Endothelial cell of umbilical vein (primary cell): ENCODE data around the gene UBTD2. TPM values are rescaled to one million over a fixed set of nuclear protein-coding genes. Genes with fewer than 3 reads are reported as not detected.

Experiments
- BruUV-seq: library from RNA; stranded (reverse); fragments of 400-500 nt; replicated peaks from 2 replicates; lab custom pipeline; 2021; lab: Mats Ljungman, UMichigan
- CTCF ChIA-PET: fragments of 300-600, 350-600 bp; sonication (Branson Sonifier 250); formaldehyde crosslinking; loops from one replicate; lab custom pipeline; 2021; ENCODE audit warnings: antibody characterized with exemption, inconsistent platforms; lab: Charles Lee
- POLR2A ChIA-PET: fragments of 300-600, 350-600 bp; sonication (Branson Sonifier 250); formaldehyde crosslinking; loops from one replicate; lab custom pipeline; 2021; ENCODE audit warnings: antibody characterized with exemption, inconsistent platforms; lab: Charles Lee
- DNase-seq: peaks from one replicate; pipeline ENCODE4 v3.0.0-alpha.2; 2011; ENCODE audit warnings: low read depth, low spot score
- FAIRE-seq: peaks from 2 replicates; lab custom pipeline; 2011; peaks lifted over from hg19 to GRCh38; lab: Jason Lieb, UNC
- H2AFZ ChIP-seq: 2 replicates; pipeline ENCODE4 v1.6.0; 2012; ENCODE audit warnings: low read depth, low read length, control low read depth, inconsistent platforms
- H3K27ac ChIP-seq: 2 replicates; pipeline ENCODE4 v1.5.1; 2011; ENCODE audit warnings: low read depth, mild to moderate bottlenecking, control low read depth, low read length, moderate library complexity; ENCODE audit not compliant: insufficient read depth
- H3K27me3 ChIP-seq, 2 experiments: 2 replicates each; pipeline versions ENCODE4 v1.6.0 to v1.6.1; 2011; ENCODE audit warnings: low read length in 2 of 2, mixed read lengths in 1 of 2; ENCODE audit not compliant: control insufficient read depth in 2 of 2, insufficient read depth in 2 of 2
- H3K36me3 ChIP-seq, 2 experiments: 2 replicates in 1 of 2; 3 replicates in 1 of 2; pipeline ENCODE4 v1.5.1; 2011; ENCODE audit warnings: low read length in 2 of 2, mild to moderate bottlenecking in 1 of 2, moderate library complexity in 1 of 2; ENCODE audit not compliant: control insufficient read depth in 2 of 2, insufficient read depth in 2 of 2; ENCODE audit errors: extremely low read depth in 1 of 2
- H3K4me1 ChIP-seq: 3 replicates; pipeline ENCODE4 v1.5.1; 2011; ENCODE audit warnings: mild to moderate bottlenecking, low read length; ENCODE audit not compliant: control insufficient read depth, insufficient read depth; ENCODE audit errors: extremely low read depth
- H3K4me2 ChIP-seq: 2 replicates; pipeline ENCODE4 v1.6.1; 2011; ENCODE audit warnings: low read length, control low read depth, mixed read lengths; ENCODE audit not compliant: insufficient read depth
- H3K4me3 ChIP-seq, 3 experiments: fragments of 200-600 bp in 1 of 3; sonication (generic), shearing (Covaris generic) in 1 of 3; replicated peaks in 1 of 3; 2 replicates each; pipeline ENCODE4 v1.5.1; 2011 to 2016; ENCODE audit warnings: control low read depth in 3 of 3, low read length in 3 of 3, mild to moderate bottlenecking in 2 of 3, inconsistent platforms in 1 of 3, low read depth in 1 of 3, moderate library complexity in 1 of 3; ENCODE audit not compliant: insufficient read depth in 1 of 3
- H3K79me2 ChIP-seq: 2 replicates; pipeline ENCODE4 v1.6.0; 2012; ENCODE audit warnings: low read length, inconsistent platforms; ENCODE audit not compliant: control insufficient read depth, insufficient read depth
- H3K9ac ChIP-seq: replicated peaks from 2 replicates; pipeline ENCODE3; 2011; ENCODE audit warnings: low read length, control low read depth; ENCODE audit not compliant: insufficient read depth; ENCODE audit errors: extremely low read depth
- H3K9me1 ChIP-seq: replicated peaks from 3 replicates; pipeline ENCODE4 v1.6.0; 2011; ENCODE audit warnings: mild to moderate bottlenecking, low read length; ENCODE audit not compliant: control insufficient read depth, insufficient read depth; ENCODE audit errors: extremely low read depth
- H3K9me3 ChIP-seq: replicated peaks from 2 replicates; pipeline ENCODE4 v1.5.1; 2012; ENCODE audit warnings: low read length, inconsistent platforms; ENCODE audit not compliant: control insufficient read depth, insufficient read depth
- H4K20me1 ChIP-seq: replicated peaks from 2 replicates; pipeline ENCODE3; 2011; ENCODE audit warnings: mild to moderate bottlenecking, low read length; ENCODE audit not compliant: control insufficient read depth, insufficient read depth; ENCODE audit errors: extremely low read depth
- EZH2 ChIP-seq: IDR thresholded peaks from 2 replicates; pipeline ENCODE4 v1.6.1; 2012; ENCODE audit warnings: borderline replicate concordance, low read depth, mild to moderate bottlenecking, moderate library complexity, low read length, inconsistent platforms; ENCODE audit not compliant: severe bottlenecking
- FOS ChIP-seq: IDR thresholded peaks from 2 replicates; pipeline ENCODE4 v1.6.1; 2011; ENCODE audit warnings: mild to moderate bottlenecking, low read length, moderate library complexity, borderline replicate concordance; ENCODE audit not compliant: insufficient read depth
- GATA2 ChIP-seq: IDR thresholded peaks from 2 replicates; pipeline ENCODE4 v1.7.0; 2011; ENCODE audit warnings: low read depth, mild to moderate bottlenecking, moderate library complexity, mixed read lengths, low read length; ENCODE audit not compliant: insufficient read length, insufficient read depth
- JUN ChIP-seq: IDR thresholded peaks from 2 replicates; pipeline ENCODE4 v1.6.1; 2011; ENCODE audit warnings: borderline replicate concordance, low read depth; ENCODE audit not compliant: insufficient read length, insufficient read depth
- MYC ChIP-seq: IDR thresholded peaks from one replicate; pipeline ENCODE4 v1.6.1; 2011; ENCODE audit warnings: mild to moderate bottlenecking, low read depth, low read length
- POLR2A ChIP-seq: IDR thresholded peaks from 2 replicates; pipeline ENCODE4 v1.6.1; 2012; ENCODE audit warnings: low read depth, mild to moderate bottlenecking, control low read depth, low read length
- POLR2AphosphoS5 ChIP-seq: IDR thresholded peaks from 2 replicates; pipeline ENCODE4 v1.6.1; 2012; ENCODE audit warnings: low read depth, mild to moderate bottlenecking, control low read depth, low read length, moderate library complexity; ENCODE audit not compliant: insufficient read depth
- dilution Hi-C: fragments of 300-500 bp; cut with MboI; formaldehyde crosslinking; loops from one replicate; pipeline ENCODE4 v1.15.0; 2019; ENCODE audit warnings: low sequenced_read_pairs; ENCODE audit not compliant: extremely low pct_ligation_motif_present
- intact Hi-C: fragments of 100-400 bp; cut with micrococcal nuclease; formaldehyde crosslinking; loops from one replicate; pipeline ENCODE4 v1.10.0; 2022
- polyA plus RNA-seq, 4 experiments: library from polyadenylated mRNA; depleted of rRNA in 3 of 4; stranded (reverse) in 3 of 4; unstranded in 1 of 4; fragments of >200 nt; gene quantifications; 2 replicates each; pipeline versions ENCODE4 v1.2.1 to v1.2.3, GENCODE V29; 2011 to 2012; ENCODE audit warnings: missing spikeins in 1 of 4
- total RNA-seq: library from RNA; stranded (reverse); gene quantifications from 2 replicates; pipeline ENCODE4 v1.2.3, GENCODE V29; 2021
- TF ChIP-seq, protein P1 (sequence below): IDR thresholded peaks from 2 replicates; pipeline ENCODE4 v1.6.1; 2011; ENCODE audit not compliant: insufficient read depth, insufficient read length
- TF ChIP-seq, protein P2 (sequence below), 2 donors: IDR thresholded peaks; 1 replicate in 1 of 2; 2 replicates in 1 of 2; pipeline ENCODE4 v1.5.1; 2011; ENCODE audit warnings: low read length in 2 of 2, mild to moderate bottlenecking in 2 of 2, moderate library complexity in 2 of 2, control low read depth in 1 of 2, inconsistent platforms in 1 of 2, low read depth in 1 of 2; ENCODE audit not compliant: insufficient read depth in 1 of 2; ENCODE audit errors: extremely low read depth in 1 of 2

Gene UBTD2
- total and polyA plus RNA-seq, 2 donors (not counting 3 experiments of a cell fraction or from before 2014, with no cell fraction given): 10.1 to 22.6 TPM

DNA sequence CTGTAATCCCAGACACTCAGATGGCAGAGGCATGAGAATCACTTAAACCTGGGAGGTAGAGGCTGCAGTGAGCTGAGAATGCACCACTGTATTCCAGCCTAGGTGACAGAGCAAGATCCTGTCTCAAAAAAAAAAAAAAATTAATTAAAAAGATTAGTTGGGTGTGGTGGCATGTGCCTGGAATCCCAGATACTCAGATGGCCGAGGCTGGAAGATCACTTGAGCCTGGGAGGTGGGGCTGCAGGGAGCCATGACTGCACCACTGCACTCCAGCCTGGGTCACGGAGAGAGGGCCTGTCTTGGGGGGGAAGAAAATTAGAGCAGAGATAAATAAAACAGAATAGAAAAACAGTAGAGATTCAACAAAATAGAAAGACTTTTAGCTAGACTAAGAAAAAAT, 34.9 kb downstream of the UBTD2 start:
- intact Hi-C loops (no loop called here), dilution Hi-C loops (no loop called here)
- no peak for DNase-seq
- ChIA-PET POLR2A (no interaction called here), CTCF (no interaction called here)
- Histone ChIP-seq H4K20me1 (no peaks in the 10 kb centered on the region), H3K9me3 (no peaks in the 10 kb centered on the region), H3K27ac (no peak overlapping the region), H3K9me1 (no peaks in the 10 kb centered on the region), H3K9ac (no peak overlapping the region), H3K79me2 (peaks cover 32% of the 10 kb centered on the region), H3K4me1 (no peaks in the 10 kb centered on the region), H2AFZ (no peak overlapping the region), H3K4me3 (no peak overlapping the region), H3K36me3 (no peaks in the 10 kb centered on the region), H3K4me2 (no peak overlapping the region), H3K27me3 (no peaks in the 10 kb centered on the region)
- FAIRE-seq: no peak
- no peak for TF ChIP-seq POLR2A
- TF ChIP-seq POLR2AphosphoS5: no peak
- TF ChIP-seq, protein P1, sequence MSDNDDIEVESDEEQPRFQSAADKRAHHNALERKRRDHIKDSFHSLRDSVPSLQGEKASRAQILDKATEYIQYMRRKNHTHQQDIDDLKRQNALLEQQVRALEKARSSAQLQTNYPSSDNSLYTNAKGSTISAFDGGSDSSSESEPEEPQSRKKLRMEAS: no peak
- TF ChIP-seq FOS: no peak
- TF ChIP-seq, protein P2, sequence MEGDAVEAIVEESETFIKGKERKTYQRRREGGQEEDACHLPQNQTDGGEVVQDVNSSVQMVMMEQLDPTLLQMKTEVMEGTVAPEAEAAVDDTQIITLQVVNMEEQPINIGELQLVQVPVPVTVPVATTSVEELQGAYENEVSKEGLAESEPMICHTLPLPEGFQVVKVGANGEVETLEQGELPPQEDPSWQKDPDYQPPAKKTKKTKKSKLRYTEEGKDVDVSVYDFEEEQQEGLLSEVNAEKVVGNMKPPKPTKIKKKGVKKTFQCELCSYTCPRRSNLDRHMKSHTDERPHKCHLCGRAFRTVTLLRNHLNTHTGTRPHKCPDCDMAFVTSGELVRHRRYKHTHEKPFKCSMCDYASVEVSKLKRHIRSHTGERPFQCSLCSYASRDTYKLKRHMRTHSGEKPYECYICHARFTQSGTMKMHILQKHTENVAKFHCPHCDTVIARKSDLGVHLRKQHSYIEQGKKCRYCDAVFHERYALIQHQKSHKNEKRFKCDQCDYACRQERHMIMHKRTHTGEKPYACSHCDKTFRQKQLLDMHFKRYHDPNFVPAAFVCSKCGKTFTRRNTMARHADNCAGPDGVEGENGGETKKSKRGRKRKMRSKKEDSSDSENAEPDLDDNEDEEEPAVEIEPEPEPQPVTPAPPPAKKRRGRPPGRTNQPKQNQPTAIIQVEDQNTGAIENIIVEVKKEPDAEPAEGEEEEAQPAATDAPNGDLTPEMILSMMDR (IDR thresholded peaks at IDR 0.05; ENCODE audit: extremely low read depth in 1 of 2, insufficient read depth in 1 of 2, low read depth in 1 of 2, low read length in 2 of 2): no peak
- no peak for TF ChIP-seq EZH2
- TF ChIP-seq MYC: no peak
- no peak for TF ChIP-seq GATA2
- TF ChIP-seq JUN: no peak
- no TSS peak for BruUV-seq
